HG03520 (cell line): ENCODE measurements around the gene TPBGL.

ENCODE experiments used
- ATAC-seq: cut with Tn5 transposase; IDR thresholded peaks from one replicate; pipeline ENCODE4 v1.9.1; 2021; ENCODE audit warnings: mild to moderate bottlenecking, moderate library complexity; ENCODE audit not compliant: unreplicated experiment

Gene TPBGL

DNA sequence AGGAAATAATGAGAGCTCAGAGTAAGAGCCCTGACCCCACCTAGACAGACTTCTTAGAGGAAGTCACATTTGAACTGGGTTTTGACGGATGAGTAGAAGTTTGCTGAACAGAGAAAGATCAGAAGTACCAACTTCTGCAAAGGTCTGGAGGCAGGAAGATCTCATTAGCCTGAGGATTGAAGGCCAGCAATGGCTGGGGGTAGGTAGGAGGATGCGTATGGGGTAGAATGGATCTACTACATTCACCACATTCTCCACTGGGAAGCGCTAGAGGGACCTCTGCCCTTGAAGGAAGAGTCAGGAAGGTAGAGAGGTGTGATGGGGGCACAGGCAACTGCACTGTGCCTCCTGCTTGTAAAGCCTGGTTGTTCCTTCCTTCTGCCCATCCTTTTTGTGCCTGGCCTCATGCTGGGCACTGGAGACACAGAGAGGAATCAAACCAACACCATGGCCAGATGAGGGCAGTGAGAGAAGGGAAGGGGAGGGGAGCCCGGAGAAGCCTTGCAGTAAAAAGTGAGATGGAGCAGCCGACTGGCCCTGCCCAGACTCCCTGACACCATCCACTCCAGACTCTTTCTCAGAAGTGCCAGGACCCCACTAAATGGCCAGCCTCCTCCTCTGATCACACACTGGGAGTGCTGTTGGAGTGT, 4.9 kb downstream of the TPBGL start:
- ATAC-seq, result no peak

DNA sequence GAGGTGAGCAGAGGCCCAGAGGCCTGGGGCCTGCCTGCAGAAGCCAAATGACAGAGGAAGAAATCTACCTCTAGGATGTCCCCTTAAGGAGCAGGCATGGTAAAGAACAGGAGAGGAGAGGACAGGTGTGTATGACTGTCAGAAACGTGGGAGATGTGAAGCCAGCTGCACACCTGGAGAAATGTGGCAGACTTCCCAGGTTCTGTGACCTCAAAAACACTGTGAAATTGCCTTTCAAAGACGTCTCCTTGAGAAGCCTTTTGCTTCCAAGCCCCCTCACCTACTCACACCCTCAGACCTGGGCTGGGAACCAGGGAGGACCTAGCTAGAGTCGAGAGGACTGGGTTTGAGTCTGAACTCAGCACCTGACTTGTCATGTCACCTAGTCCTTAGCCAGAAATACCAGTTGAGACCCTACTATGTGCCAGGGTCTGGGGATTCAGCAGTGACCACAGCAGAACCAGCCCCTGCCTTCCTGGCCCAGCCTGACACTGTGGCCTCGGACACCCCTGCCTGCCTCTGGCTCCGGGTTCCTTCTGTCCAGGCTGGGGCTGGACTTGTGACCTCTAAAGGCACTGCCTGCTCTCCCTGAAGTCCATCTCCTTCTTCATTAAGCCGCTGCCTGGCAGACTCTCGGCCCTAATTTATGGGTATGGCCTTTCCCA, 5.6 kb downstream of the TPBGL start:
- no peak for ATAC-seq

DNA sequence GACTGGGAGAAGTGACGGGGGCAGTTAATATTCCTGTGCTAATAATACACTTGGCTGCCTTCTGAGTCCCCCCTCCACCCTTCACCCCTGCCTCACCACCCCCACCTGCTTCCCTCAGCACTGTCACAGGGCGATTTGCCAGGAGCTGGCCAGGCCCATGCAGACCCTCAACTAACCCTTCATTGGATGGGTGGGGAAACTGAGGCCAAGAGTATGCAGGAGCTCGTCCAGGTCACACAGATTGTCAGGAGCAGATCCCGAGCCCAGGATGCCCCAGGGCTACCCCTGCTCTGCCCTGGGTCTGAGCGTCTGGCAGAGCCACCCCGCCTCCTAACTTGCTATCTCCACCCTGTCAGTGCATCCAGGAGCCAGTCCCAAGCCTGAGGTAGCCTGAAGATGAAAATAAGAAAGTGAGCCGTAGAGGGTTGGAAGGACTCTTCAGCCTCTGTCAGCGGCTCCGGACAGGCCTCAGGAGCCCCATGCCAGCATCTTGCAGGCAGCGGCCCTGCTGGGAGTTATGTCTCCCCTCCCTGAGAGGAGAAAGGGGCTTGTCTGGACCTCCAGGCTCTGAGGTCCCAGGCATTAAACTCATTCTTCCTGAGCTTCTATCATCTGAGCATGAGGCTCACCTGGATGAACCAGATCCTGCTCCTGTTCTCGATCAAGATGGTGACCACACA, 6.2 kb downstream of the TPBGL start:
- no peak for ATAC-seq

DNA sequence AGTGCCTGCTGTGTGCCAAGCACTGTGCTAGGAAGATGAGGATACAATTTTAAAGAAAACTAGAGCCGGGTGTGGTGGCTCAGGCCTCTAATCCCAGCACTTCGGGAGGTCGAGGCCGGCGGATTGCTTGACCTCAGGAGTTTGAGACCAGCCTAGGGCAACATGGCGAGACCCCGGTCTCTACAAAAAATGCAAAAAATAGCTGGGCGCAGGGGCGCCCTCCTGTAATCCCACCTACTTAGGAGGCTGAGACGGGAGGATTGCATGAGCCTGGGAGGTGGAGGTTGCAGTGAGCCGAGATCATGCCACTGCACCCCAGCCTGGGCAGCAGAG, 8.3 kb downstream of the TPBGL start:
- ATAC-seq, result no peak

DNA sequence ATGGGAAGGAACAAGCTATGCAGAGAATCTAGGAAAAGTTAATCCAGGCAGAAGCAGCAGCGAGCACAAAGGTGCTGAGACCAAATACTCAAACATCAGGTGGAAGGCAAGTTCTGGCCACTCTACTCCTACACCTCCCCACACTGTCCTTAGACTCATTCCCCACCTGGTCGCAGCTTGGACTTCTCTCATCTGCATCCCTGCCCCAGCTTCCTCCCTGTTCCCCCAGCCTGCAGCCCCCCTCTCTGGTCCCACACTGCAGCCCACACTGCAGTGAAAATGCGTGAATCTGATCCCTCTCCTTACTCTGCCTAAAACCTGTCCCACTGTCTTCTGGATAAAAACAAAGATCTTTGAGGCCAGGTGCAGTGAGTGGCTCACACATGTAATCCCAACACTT, 9.1 kb downstream of the TPBGL start:
- ATAC-seq, result no peak

DNA sequence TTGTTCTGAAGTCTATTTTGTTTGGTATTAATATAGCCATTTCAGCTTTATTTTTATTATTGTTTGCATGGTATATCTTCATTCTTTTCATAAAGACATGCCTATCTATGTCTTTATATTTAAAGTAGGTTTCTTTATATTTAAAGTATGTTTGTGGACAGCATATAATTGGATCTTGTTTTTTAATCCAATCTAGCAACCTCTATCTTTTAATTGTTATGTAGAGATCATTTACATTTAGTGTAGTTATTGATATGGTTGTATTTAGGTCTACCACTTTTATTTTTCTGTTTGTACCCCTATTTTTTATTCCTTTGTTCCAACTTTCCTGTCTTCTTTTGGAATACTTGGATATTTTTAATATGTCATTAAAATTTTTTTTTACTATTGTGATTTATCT, 13.8 kb downstream of the TPBGL start:
- ATAC-seq, result no peak

DNA sequence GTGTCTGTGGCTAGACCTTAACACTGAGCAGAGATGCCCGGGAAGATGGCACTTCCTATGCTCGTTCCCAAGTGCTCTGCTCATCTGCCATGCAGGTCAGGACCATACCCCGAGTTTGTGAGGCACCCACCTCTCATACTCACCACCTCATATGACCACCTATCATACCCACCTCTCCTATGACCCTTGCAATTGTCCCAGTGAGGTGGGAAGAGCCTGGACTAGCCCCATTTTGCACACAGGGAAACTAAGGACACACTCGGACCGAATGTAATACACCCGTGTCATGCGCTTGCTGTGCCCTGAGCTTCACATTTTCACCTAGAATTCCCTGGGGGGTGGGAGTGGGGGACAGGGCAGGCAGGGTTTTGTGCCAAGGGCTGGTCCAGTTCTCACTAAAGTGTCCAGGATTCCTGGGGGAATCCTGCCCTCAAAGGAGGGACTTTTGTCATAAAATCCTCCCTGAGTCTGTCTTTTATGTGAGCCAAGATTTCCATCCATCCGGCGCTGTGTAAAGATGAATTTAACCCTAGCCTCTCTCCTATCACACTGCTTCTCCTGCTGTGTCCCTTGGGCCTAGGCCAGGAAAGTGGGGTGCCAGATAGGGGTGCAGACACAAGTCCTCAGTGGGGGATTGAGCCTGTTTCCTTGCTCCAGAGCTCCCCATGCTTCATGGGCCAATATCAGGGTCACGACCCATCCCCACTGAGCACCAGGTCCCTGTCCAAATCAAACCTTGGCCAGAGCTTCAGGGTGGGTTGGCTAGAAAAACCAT, 20.0 kb downstream of the TPBGL start:
- no peak for ATAC-seq

DNA sequence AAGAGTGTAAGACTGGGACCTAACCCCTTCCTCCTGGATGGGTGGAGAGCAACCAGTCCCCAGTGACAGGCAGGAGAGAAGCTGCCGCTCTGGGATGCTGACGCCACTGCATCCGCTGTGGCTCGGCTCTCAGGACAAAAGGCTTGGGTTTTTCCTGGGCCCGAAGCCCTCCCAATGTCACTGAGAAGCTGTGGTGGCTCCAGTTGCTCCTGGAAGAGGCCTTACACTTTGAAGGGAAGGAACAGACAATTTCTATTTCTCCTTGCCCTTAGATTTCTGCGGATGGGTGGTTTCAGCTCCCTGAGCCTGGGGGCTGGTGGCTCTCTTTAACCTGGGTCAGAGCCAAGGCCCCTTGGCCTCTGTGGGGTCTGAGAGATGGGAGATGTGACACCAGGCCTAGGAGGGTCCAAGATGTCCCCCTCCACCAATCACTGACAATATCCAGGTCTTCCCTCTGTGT, 21.4 kb downstream of the TPBGL start:
- no peak for ATAC-seq

DNA sequence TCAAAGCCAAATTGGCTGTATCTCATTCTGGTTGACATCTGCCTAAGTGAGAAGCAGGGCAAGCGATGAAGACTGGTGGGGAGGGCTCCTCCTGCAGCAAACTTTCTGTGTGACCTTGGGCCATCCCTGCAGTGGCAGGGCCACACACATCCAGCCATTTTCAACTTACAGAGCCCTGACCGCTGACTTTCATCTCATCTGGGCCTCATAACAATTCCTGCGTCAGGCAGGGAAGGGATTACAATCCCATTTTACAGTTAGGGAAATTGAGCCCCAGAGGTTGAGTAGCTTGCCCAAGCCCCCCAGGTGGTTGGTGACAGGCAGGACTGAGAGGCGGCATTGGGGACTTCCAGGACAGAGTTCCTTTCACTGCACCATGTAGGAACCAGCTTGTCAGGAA, 21.9 kb downstream of the TPBGL start:
- no peak for ATAC-seq

DNA sequence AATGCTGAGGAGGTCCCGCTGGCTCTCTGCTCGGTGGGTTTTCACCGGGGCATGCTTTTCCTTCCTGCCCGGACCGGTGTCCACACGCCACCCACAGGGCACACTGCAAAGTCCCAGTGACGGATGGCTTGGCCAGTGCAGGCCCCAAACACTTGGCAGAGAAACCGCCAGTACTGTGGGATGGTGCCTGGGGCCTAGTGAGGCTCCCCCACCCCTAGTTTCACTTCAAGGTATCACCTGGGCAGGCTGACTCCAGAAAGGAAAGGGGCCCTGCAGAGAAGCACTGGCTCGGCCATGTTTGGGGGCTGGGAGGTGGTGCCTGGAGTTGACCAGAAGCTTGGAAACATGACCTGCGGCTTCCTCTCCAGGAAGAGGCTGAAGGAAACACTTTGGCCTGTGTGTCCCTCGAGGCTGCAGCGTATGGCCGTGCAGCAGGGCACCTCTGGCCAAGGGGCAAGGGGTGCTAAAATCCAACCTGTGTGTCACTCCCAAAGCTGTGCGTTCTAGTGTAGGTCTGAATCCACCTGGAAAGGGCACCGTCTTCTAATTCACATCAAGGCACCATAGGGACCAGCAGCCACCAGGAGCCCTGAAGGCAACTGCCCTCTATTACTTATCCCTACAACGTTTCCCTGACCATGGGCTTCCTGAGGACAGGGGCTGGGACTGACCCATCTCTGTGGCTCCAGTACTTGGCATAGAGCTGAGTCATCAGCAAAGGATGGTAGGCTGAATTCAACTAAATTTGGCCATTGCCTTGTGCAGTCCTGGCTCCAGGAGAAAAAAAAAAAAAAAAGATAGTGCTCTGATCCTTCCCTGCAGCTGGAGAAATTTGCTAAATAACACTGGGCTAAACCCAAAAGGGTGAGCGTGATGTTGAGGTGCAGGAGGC, 22.6 kb downstream of the TPBGL start:
- no peak for ATAC-seq

DNA sequence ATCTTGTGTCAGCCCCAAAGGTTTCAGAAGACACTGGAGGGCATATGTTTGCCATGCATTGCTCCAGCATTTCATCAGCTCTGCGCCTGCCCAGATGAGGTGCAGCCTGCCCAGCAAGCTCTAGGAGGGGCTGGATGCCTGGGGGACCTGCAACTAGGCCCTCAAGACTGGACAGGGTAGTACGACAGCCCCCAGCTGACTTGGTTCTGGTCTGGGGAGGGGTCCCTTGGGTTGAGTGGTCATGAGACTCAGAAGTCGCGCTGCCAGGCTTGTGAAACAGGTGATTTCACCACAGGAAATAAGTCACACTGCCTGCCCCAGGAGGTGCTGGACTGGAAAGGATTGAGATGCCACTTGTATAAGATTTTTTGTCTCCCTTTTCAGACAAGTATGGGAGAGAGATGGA, 23.4 kb downstream of the TPBGL start:
- no peak for ATAC-seq

DNA sequence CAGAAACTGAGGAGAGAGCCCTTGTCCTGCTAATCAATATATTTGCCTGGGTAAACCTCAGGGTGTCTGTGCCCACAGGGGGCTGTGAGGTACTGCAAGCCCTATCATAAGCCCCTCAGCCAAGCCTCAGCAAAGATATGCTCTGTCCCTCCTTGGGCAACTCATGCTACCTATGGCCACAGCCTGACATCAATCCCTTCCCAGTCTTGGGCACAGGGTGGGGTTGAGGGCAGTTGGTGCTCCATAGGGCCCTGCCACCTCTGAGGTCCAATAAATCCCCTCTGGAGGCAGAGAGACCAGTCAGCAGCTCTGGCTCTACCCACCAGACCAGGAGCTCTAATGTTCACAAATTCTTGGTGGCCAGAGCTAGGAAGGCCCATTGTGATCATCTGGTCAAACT, 23.8 kb downstream of the TPBGL start:
- ATAC-seq, result no peak

DNA sequence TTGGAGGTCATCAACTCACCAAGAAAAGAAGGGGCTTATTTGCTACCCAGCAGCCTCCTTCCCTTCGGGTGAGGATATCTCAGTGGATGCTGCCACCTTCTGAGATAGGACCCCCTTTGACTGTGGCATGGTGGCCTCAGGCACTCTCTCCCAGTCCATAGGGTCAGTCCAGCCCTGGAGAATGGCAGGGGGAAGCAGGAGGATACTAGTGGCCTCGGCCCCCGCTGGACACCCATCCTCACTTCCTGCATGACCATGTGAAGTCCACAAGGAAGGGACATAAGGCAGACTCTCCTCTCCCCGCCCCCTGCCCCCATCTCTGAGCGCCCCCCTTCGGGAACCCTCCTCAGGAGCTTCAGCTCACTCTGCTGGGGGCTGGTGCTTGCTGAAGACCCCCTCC, 24.4 kb downstream of the TPBGL start:
- no peak for ATAC-seq

DNA sequence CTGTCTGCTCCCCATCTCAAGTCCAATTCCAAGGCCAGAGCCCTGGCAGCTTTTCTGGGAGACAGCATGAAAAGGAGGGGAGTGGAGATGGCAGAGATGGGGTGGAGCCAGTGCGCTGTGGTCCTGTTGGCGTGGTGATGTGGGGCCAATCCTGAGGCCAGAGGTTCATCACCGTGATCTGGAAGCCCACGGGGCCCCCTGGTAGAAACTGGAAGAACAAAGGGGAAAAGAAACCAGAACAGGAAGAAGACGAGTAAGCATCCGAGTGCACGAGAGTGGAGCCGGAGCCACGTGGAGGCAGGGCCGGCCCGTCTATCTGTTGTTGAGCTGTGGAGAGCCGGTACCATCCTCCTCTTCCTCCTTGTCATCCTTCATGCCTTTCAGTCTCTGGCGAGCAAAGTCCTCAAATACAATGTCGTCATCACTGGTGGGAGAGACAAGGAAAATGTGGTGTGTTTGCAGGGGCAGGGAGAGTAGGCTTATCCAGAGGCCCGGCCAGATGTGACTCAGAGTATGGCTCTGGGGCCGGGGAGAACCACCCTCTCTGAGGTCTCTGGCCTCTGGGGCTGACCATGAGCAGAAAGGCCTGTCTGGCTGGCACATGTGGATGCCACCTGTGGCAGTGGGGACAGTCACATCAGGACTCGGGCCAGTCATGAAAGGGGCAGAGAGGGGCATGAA, 25.4 kb downstream of the TPBGL start:
- no peak for ATAC-seq

DNA sequence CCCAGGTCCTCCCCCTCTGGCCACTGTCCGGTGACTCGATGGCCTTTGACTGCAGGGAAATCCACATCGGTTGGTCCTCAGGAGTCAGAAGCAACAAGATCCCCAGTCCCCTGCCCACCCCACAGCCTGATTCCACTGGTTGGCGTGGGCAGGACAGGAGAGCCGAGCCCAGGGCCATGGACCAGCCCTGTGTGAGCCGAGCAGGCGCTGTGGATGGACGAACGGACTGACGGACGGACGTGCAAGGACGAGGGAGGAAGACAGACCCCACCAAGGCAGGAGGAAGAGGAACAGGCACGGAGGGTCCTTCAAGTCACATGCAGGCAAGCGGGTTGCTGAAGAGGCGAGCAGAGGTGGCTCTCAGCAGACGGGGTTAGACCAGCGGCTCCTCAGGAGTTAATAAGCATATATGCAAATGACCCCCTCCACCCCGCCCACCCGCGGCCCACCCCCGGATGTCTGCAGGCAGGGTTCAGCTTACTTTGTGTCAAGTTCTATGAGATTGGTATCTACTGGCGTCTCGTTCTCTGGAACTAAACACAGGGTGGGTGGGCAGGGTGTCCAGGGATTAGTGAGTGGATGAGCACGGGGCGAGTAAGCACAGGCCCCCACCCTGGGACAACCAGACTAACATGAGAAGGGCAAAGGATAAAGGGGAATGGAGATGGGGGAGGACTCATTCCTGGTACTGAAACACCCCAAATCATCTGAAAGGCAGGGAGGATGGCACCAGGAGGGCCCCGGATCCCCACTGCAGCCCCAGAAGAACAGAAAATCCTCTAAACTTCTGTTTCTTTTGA, 26.8 kb downstream of the TPBGL start:
- no peak for ATAC-seq

DNA sequence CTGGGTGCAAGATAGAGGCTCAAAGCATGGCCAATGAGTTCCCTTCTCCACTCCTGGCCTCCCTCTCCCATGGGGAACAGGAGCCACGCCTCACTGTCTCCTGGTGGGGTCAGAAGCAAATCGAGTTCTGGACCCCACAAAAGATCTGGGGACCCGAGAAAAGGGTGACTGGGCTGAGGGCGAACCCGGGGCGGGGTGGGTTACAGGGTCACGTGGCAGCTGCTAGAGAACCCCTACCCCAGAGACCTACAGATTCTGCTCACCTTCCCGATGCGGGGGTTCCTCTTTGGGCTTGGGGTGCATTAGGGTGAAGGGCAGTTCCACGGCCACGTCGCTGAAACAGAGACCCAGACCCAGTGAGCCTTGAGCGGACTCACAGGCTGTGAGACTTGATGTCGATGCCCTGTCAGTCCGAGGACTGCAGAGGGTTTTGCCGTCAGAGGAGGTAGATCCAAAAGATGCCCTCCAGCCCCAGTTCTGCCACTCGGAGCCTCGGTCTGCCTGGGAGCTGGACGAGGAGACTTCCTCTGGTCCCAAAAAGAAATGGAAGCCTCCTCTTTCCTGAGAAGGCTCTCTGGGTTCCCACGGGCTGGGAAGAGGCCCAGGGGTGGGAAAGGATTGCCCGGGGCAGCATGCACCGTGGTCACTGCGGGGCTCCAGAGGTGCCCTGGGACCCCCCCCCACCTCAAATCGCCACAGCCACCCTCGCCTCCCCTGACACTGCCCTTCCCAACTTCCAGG, 28.2 kb downstream of the TPBGL start:
- no peak for ATAC-seq

DNA sequence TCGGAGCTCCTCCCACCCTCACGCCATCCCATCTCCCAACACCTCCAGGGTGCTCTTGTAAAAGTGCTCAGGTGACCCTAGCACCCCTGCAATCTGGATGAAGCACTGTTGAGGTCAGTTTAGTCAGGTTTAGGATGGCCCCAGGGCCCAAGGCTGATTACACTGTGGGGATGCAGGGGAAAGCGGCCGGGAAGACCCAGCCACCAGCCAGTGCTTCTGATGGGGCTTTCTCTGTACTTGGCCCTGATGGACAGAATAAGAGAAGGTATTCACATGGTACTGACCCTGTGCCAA, 28.7 kb downstream of the TPBGL start:
- no peak for ATAC-seq

DNA sequence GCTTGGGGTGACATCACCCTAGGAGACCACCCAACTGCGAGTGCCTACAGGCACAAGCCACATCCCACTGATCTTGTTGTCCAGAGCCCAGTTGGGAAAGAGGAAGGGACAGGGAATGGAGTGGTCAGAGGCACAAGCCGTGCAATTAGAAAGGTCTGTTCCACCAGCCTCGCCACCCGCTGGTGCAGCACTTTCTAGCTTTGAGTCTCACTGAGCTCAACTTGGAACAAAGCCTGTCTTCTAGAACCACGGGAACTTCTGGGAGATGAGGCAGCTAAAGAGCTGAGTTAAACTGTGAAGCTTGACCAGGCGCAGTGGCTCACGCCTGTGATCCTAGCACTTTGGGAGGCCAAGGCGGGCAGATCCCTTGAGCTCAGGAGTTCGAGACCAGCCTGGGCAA, 29.3 kb downstream of the TPBGL start:
- no peak for ATAC-seq

DNA sequence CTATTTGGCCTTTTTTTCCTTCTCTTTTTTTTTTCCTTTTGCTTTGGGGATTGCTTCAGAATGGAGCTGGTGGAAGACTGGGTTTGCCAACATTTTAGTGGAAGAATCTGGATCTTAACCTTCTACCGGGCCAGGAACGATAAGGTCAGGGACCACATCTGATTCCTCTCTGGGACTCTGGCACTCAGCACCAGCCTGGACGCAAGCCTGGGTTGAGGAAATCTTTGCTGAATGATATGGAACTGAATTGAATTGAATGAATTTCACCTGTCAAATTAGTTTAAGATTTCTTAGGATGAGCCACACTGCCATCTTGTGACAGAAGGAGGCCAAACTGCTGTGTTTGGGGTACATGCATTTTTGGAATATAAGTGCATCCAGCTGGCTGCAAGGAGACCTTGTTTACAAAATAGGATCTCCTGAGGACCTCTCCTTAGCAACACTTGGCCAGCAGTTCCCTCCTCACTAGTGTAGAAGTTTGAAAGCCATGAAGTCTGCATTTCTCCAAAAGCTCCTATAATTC, 30.4 kb downstream of the TPBGL start:
- no peak for ATAC-seq
